OCI-LY7 (cell line): Measurements from ENCODE around the gene FCHSD2.
"Not testable (repeated sequence)": the region's sequence is repeated elsewhere in the genome, so short reads cannot be mapped to it uniquely, and the experiment has no call there.

Source experiments
- EZH2phosphoT487 ChIP-seq: fragments of 200-600 bp; sonication (generic); IDR thresholded peaks from 2 replicates; pipeline ENCODE4 v1.6.1; 2018; ENCODE audit warnings: low read depth, borderline replicate concordance, mild to moderate bottlenecking, mixed run types, antibody characterized with exemption, low read length, moderate library complexity, mixed read lengths
- TF ChIP-seq, protein P1 (sequence below): fragments of 200-600 bp; sonication (generic); conservative IDR thresholded peaks from 2 replicates; pipeline ENCODE4 v1.5.1; 2014; ENCODE audit warnings: mild to moderate bottlenecking, antibody characterized with exemption, low read length, moderate library complexity, mixed read lengths

DNA sequence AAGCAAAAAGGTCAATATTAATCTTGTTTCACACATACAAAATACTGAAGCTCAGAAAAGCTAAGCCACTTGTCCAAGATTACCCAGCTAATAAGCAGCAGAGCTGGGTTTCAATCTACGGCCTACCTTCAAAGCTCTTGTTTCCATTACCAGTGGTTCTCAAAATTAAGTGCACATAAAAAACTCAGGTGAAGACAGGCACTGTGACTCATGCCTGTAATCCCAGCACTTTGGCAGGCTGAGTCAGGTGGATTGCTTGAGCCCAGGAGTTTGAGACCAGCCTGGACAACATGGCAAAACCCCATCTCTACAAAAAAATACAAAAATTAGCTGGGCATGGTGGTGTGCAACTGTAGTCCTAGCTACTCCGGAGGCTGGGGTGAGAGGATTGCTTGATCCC lies 9.8 kb downstream of the FCHSD2 start:
- TF ChIP-seq, protein P1, sequence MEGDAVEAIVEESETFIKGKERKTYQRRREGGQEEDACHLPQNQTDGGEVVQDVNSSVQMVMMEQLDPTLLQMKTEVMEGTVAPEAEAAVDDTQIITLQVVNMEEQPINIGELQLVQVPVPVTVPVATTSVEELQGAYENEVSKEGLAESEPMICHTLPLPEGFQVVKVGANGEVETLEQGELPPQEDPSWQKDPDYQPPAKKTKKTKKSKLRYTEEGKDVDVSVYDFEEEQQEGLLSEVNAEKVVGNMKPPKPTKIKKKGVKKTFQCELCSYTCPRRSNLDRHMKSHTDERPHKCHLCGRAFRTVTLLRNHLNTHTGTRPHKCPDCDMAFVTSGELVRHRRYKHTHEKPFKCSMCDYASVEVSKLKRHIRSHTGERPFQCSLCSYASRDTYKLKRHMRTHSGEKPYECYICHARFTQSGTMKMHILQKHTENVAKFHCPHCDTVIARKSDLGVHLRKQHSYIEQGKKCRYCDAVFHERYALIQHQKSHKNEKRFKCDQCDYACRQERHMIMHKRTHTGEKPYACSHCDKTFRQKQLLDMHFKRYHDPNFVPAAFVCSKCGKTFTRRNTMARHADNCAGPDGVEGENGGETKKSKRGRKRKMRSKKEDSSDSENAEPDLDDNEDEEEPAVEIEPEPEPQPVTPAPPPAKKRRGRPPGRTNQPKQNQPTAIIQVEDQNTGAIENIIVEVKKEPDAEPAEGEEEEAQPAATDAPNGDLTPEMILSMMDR: not testable (repeated sequence)
- TF ChIP-seq EZH2phosphoT487: not testable (repeated sequence)
